ENCODE data around the gene VPS16. TPM values are rescaled to one million over a fixed set of nuclear protein-coding genes. Genes with fewer than 3 reads are reported as not detected.

VPS16 gene
- polyA plus RNA-seq, 1 experiment: 33.5 TPM

DNA sequence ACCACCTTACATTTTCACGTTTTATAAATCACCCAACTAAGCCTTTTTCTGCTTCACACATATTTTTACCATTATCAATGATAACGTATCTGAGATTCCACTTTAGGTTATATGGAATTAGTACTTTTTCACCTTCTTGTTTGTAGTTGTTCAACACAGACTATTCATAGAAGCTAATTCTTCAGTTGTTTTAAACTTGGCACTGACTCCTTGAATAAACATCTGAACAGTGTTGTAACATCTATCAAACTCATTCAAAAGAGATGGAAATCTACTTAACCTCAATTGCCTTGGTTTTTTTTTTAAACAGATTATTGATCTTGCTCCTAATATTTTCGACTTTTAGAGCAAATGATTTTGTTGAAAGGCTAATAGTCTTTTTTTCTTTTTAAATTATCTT lies 67.0 kb downstream of the VPS16 start:
- no peaks in the 10 kb centered on the region for H3K27me3 ChIP-seq (ENCODE audit: control insufficient read depth, insufficient read depth, low read length)
- no peak overlapping the region for H3K4me3 ChIP-seq (ENCODE audit: low read depth, low read length)
- DNase-seq (ENCODE audit: low read depth, low spot score): no peak
- H3K9me3 ChIP-seq (ENCODE audit: control insufficient read depth, insufficient read depth, low read length): no peaks in the 10 kb centered on the region
- CTCF ChIA-PET: no interaction called here
- H3K27ac ChIP-seq (ENCODE audit: low read depth, low read length): no peak overlapping the region
- no peak for TF ChIP-seq CTCF (IDR thresholded peaks at IDR 0.05; ENCODE audit: low read depth, low read length)
- POLR2A ChIA-PET: interaction anchor here (0.6 kb wide), 1 partner anchor 227 kb away, joined by 4 read pairs; no protein-coding TSS in a partner anchor

GRCh38 chr20:2909953-2910352 lies 69.4 kb downstream of the VPS16 start:
- H3K4me3 ChIP-seq (ENCODE audit: low read depth, low read length): no peak overlapping the region
- no peaks in the 10 kb centered on the region for H3K9me3 ChIP-seq (ENCODE audit: control insufficient read depth, insufficient read depth, low read length)
- H3K27ac ChIP-seq (ENCODE audit: low read depth, low read length): no peak overlapping the region
- DNase-seq (ENCODE audit: low read depth, low spot score): no peak
- H3K27me3 ChIP-seq (ENCODE audit: control insufficient read depth, insufficient read depth, low read length): no peaks in the 10 kb centered on the region
- CTCF ChIA-PET: interaction anchor here (0.7 kb wide), 1 partner anchor 239 kb away, joined by 3 read pairs; no protein-coding TSS in a partner anchor
- TF ChIP-seq CTCF (IDR thresholded peaks at IDR 0.05; ENCODE audit: low read depth, low read length): no peak
- POLR2A ChIA-PET: no interaction called here

DNA sequence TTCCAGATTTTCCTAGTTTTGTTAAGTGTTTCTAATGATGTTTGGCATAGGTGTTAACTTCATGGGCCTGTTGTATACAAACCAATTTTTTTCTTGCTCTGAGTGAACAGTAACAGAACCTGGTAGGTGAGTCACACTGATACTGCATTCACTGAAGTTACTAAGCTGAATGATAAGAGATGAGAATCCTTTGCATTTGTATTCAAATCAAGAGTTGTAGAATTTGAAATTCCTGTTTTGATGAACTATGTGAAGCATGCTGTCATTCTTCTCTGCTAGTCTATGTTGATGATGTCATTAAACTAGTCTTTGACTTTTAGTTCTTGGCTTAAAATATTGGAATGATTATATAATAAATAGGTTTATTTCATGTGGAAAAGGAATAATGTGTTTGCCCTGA lies 70.7 kb downstream of the VPS16 start:
- Histone ChIP-seq H3K4me3 (ENCODE audit: low read depth, low read length) (no peak overlapping the region), H3K27ac (ENCODE audit: low read depth, low read length) (no peak overlapping the region), H3K9me3 (ENCODE audit: control insufficient read depth, insufficient read depth, low read length) (no peaks in the 10 kb centered on the region), H3K27me3 (ENCODE audit: control insufficient read depth, insufficient read depth, low read length) (no peaks in the 10 kb centered on the region)
- ChIA-PET CTCF (interaction anchor here (0.6 kb wide), 1 partner anchor 13 kb away, joined by 5 read pairs; no protein-coding TSS in a partner anchor), POLR2A (no interaction called here)
- no peak for TF ChIP-seq CTCF (IDR thresholded peaks at IDR 0.05; ENCODE audit: low read depth, low read length)
- DNase-seq (ENCODE audit: low read depth, low spot score): no peak

GRCh38 chr20:2914160-2914559 lies 73.6 kb downstream of the VPS16 start:
- no peak for TF ChIP-seq CTCF (IDR thresholded peaks at IDR 0.05; ENCODE audit: low read depth, low read length)
- H3K9me3 ChIP-seq (ENCODE audit: control insufficient read depth, insufficient read depth, low read length): no peaks in the 10 kb centered on the region
- ChIA-PET CTCF (no interaction called here), POLR2A (no interaction called here)
- H3K27me3 ChIP-seq (ENCODE audit: control insufficient read depth, insufficient read depth, low read length): no peaks in the 10 kb centered on the region
- H3K27ac ChIP-seq (ENCODE audit: low read depth, low read length): no peak overlapping the region
- DNase-seq (ENCODE audit: low read depth, low spot score): no peak
- H3K4me3 ChIP-seq (ENCODE audit: low read depth, low read length): no peak overlapping the region

Other genes with a start within 250 kb of the VPS16 start
- gene NOP56, start 188.1 kb upstream of the VPS16 start, polyA plus RNA-seq (2011; rRNA removed): 126 and 142 TPM in 2 replicates
- 113 and 116 TPM in 2 replicates for gene IDH3B, start 176.5 kb upstream of the VPS16 start, polyA plus RNA-seq (2011; rRNA removed)
- gene EBF4, start 148.0 kb upstream of the VPS16 start, polyA plus RNA-seq (2011; rRNA removed): 0.60 and 0.98 TPM in 2 replicates
- 9.0 and 12.9 TPM in 2 replicates for gene CPXM1, start 40.1 kb upstream of the VPS16 start, polyA plus RNA-seq (2011; rRNA removed)
- not detected in 2 replicates for gene C20orf141, start 25.8 kb upstream of the VPS16 start, polyA plus RNA-seq (2011; rRNA removed)
- not detected in 2 replicates for gene TMEM239, start 24.4 kb upstream of the VPS16 start, polyA plus RNA-seq (2011; rRNA removed)
- gene PCED1A, start 90 bp upstream of the VPS16 start, polyA plus RNA-seq (2011; rRNA removed): 17.5 and 19.7 TPM in 2 replicates
- 68.0 and 87.4 TPM in 2 replicates for gene PTPRA, start 32.7 kb downstream of the VPS16 start, polyA plus RNA-seq (2011; rRNA removed)
- gene GNRH2, start 202.9 kb downstream of the VPS16 start, polyA plus RNA-seq (2011; rRNA removed): not detected in 2 replicates
- gene MRPS26, start 205.3 kb downstream of the VPS16 start, polyA plus RNA-seq (2011; rRNA removed): 22.8 and 27.2 TPM in 2 replicates
- not detected in 2 replicates for gene OXT, start 230.9 kb downstream of the VPS16 start, polyA plus RNA-seq (2011; rRNA removed)
- gene AVP, start 244.0 kb downstream of the VPS16 start, polyA plus RNA-seq (2011; rRNA removed): not detected in 2 replicates

Measured in AG04450 (cell line).